DMS 273 (cell line): ENCODE measurements around the gene YPEL4.

Source experiments
- DNase-seq: peaks from one replicate; lab custom pipeline; 2025; ENCODE audit not compliant: unreplicated experiment; lab: John Stamatoyannopoulos, UW

Gene YPEL4

DNA sequence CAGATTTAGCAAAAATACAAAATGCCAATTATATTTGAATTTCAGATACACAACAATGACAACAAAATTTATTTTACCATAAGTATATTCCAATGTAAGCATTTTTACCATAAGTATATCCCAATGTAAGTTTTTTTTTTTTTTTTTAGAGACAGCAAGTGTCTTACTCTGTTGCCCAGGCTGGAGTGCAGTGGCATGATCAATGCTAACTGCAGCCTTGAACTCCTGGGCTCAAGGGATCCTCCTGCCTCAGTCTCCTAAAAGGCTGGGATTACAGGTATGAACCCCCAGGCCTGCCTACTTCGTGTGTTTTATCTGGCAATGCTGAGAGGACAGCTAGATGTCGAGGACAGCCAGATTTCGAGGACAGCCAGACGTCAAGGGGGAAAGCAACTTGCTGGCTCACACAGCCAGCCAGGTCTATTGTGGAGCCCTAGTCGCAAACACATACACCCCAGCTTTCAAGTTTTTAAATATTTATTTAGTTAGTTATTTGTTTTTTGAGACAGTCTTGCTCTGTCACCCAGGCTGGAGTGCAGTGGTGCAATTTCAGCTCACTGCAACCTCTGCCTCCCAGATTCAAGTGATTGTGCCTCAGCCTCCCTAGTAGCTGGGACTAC, 53.3 kb downstream of the YPEL4 start:
- no peak for DNase-seq
